GM18498 (cell line): ENCODE results near the gene FBRSL1.

Experiments used
- ATAC-seq: cut with Tn5 transposase; IDR thresholded peaks from one replicate; pipeline ENCODE4 v1.9.1; 2021; ENCODE audit warnings: mild to moderate bottlenecking, moderate library complexity; ENCODE audit not compliant: unreplicated experiment

The FBRSL1 gene

DNA sequence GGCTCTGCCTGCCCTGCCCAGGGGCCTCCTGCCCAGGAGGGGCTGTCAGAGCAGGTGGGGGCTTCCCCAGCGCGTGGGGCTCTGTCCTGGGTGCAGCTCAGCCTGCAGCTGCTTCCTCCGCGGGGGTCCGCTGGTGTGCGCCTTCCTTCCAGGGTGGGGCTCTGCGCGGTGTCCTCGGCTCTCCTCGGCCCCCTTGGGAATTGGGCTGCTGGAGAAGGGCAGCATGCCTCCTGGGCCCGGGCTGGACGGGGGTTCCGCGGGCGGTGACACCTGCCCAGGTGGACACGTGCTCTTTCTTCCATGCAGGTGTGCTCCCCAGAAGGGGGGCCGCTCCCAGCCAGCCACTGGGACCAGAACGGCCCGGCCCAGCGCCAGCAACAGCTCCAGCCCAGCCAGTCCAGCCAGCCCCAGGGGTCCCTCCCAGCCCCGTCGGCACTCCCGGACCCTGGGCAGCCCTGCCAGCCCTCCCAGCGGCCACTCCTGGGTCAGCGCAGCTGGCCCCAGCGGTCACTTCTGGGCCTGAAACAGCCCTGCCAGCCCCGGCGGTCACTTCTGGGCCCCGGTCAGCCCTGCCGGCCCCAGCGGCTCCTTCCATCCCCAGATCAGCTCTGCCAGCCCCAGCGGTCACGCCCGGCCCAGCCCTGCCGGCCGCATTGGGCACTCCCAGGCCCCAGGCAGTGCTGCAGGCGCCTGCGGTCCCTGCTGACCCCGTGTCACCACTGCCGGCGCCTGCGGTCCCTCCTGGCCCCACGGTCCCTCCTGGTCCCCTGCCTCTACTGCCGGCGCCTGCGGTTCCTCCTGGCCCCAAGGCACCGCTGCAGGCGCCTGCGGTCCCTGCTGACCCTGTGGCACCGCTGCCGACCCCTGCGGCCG is 19.1 kb downstream of the FBRSL1 start:
- ATAC-seq = no peak

- ATAC-seq = no peak
Observed at GRCh38 chr12:132510111-132510724, 20.3 kb downstream of the FBRSL1 start.

DNA sequence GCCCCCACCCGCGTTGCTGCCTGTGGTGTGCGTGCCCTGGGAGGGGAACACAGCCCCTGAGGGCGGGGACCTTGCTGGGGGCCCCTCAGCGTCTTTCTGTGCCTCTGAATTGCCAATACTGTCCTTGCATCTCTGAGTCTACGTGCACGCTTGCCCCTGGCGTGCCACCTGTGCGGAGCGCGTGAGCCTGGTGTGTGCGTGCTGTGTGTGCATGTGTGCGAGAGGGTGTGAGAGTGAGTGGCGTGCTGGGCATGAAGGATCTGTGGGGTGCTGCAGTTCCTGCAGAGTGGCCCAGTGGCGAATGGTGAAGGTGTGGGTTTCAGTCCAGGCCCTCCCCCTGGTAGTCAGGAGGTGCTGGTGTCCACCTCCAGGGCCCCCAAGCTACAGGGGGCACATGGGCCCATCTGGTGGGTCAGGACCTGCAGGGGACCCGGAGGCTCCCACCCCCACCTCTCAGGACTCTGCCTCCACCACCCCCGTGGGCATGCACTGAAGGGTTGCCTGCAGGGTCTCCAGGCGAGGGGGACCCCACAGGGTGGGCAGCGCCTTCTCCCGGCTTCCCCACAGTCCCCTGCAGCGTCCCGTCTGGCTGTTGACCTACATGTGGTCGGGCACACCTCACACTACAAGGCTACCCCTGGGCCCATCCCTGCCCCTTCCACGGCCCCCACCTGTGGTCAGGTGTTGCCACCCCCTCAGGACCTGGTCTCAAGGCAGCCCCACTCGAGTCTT is 21.0 kb downstream of the FBRSL1 start:
- no peak for ATAC-seq

- ATAC-seq = no peak
Observed at GRCh38 chr12:132511516-132512196, 21.7 kb downstream of the FBRSL1 start.

- no peak for ATAC-seq
Observed at GRCh38 chr12:132512197-132513069, 22.5 kb downstream of the FBRSL1 start.

DNA sequence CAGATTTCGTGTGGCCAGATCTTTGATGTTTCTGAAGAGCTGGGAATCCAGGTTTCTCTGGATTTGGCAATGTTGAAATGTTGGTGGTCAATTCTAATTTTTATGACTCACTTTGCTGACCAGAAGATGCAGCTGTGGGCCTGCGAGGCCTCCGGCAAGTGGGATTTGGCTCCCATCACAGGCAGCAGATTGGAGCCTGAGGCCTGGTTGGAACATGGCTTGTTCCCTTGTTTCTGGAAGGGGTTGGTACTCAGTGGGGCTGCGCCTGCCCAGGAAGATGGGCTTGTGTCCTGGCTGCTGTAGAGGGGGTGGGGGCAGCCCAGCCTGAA is 23.1 kb downstream of the FBRSL1 start:
- ATAC-seq = no peak

GRCh38 chr12:132513458-132514135 is 23.6 kb downstream of the FBRSL1 start:
- ATAC-seq = no peak

DNA sequence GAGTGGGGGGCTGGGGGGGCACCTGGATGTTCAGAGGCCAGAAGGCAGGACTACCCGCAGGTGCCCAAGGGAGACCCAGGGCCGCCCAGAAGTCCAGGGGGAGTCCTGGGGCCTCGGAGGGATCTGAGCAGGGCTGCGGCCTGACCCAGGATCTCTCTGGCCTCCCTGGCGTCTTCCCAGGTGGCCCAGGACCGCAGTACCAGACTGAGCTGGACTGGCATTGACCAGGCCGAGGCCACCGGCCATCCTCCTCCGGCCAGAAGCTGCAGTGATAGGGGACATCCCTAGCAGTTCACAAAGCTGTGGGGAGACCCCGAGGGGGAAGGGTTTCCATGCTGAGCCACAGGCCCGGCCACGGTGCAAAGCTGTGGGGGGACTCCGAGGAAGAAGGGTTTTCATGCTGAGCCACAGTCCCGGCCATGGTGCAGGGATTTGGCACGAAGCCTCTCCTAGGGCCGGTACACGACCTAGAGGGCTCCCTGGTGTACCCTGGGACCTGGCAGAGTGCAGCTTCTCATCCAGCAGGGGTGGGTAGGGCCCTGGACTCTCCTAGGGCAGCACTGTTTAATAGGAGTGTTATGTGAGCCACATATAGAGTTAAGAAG is 24.4 kb downstream of the FBRSL1 start:
- ATAC-seq = no peak

GRCh38 chr12:132514838-132515237 is 24.9 kb downstream of the FBRSL1 start:
- ATAC-seq = no peak

DNA sequence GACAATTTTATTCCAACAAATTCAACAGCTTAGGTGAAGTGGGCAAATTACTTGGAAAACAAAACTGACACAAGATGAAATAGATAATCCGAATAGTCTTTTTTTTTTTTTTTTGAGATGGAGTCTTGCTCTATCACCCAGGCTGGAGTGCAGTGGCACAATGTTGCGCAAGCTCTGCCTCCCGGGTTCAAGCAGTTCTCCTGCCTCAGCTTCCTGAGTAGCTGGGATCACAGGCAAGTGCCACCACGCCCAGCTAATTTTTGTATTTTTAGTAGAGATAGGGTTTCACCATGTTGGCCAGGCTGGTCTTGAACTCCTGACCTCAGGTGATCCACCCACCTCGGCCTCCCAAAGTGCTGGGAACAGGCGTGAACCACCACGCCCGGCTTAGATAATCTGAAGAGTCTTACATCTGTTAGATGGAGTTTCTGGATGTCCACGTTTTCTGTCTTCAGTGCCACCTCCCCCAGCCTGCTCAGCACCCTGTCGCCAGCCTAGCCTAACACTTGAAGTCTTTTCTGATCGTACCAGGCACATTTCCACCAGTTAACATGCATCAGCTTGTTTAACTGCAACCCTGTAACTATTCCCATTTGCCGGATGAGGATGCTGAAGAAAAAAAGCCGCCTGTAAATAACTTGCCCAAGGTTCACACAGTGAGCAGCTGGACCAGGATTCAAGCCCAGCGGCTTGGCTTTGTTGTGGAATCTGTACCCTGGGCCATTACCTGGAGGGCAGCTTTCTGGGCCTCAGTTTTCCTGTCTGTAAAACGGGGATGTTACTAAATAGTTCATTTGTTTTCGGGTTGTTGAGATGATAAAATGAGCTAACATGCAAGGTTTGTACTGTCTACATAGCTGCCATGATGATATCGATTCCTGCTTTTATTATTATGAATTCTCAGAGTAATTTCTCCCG is 26.4 kb downstream of the FBRSL1 start:
- ATAC-seq = no peak

GRCh38 chr12:132517013-132517739 is 27.2 kb downstream of the FBRSL1 start:
- no peak for ATAC-seq

GRCh38 chr12:132517740-132518100 is 27.8 kb downstream of the FBRSL1 start:
- no peak for ATAC-seq

DNA sequence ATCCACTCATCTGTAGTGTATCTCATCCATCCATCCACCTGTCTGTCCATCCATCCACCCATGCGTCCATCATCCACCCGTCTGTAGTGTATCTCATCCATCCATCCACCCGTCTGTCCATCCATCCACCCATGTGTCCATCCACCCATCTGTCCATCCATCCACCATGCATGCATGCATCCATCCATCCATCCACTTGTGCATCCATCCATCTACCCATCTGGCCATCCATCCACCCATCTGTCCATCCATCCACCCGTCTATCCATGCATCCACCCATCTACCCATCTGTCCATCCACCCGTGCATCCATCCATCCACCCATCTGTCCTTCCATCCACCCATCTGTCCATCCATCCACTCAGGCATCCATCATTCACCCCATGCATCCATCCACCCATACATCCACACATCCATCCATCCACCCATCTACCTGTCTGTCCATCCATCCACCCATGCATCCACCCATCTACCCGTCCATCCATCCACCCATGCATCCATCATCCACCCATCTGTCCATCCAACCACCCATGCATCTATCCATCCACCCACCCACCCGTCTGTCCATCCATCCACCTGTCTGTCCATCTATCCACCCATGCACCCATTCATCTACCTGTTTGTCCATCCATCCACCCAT is 28.5 kb downstream of the FBRSL1 start:
- no peak for ATAC-seq

DNA sequence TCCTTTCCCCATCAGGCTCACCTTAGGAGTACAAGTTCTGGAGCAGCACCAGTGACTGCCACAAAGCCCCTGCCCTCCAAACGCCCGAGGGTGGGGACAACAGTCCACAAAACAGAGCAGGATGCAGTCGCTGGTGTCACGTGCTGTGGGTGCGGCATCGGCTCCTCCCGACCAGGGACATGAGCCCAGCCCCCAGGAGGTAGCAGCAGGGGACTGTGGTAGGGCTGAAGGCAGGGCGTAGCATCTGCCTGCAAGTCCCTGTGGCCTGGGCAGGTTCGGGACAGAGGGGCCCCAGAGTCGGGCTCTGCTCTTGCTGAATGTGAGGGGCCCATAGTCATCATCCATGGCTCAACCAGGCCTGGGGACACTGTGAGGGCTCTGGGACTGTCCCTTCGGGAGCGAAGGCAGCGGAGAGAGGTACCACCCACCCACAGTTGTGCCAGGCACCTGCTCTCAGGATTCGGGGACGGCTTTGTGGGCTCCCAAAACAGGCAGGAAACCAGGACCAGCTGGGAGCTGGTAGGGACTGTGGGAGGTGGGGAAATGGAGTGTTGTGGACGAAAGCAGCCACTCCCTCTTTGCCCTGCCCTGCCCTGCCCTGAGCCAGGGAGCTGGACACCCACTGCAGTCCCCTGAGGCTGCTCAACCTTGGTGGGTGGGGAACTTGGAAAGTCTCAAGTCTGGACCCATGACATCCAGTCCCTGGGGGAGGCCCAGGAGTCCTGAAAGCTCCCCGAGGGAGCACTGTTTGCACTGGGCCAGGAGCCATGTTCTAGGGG is 30.7 kb downstream of the FBRSL1 start:
- ATAC-seq = no peak

GRCh38 chr12:132521200-132521580 is 31.2 kb downstream of the FBRSL1 start:
- ATAC-seq = no peak

DNA sequence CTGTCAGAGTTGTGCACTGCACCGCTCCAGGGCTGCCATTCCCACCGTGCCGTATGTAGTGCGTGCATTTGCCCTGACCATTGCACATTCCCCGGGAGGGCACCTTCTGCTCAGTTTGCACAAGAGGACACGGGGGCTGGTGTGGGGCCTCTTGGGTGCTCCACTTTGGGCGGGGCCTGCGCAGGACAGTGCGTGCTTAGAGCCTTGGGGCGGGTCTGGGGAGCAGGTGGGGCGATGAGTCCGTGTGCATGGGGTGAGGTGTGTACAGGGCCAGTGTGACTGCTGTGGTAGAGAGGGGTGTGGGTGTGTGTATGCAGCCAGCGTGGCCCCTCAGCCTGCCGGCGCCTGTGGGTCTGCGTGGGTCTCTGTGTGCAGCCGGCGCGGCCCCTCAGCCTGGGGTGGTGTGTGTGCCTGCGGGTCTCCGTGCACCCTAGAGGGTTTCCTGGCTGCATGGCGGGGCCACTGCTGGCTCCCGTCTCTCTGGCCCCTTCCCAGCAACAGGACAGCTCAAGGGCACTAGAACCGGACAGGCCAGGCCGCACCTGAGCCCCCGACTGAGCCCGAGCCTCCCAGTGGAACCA is 31.9 kb downstream of the FBRSL1 start:
- no peak for ATAC-seq
